Keratinocyte (primary cell): ENCODE measurements around the gene CNOT6. TPM values are rescaled to one million over a fixed set of nuclear protein-coding genes. Genes with fewer than 3 reads are reported as not detected.

Experiments used
- DNase-seq: peaks from one replicate; pipeline ENCODE4 v3.0.0-alpha.2; 2011; ENCODE audit warnings: low read depth, missing footprints, low spot score
- FAIRE-seq: peaks from 2 replicates; lab custom pipeline; 2011; peaks lifted over from hg19 to GRCh38; lab: Jason Lieb, UNC
- H2AFZ ChIP-seq: 2 replicates; pipeline ENCODE4 v1.6.0; 2012; ENCODE audit warnings: low read length, control low read depth, inconsistent platforms; ENCODE audit not compliant: control insufficient read depth
- H3K27ac ChIP-seq: 2 replicates; pipeline ENCODE4 v1.5.1; 2011; ENCODE audit warnings: low read length; ENCODE audit not compliant: control insufficient read depth, insufficient read depth
- H3K27me3 ChIP-seq: 3 replicates; pipeline ENCODE4 v1.6.0; 2011; ENCODE audit warnings: low read length; ENCODE audit not compliant: control insufficient read depth, insufficient read depth; ENCODE audit errors: extremely low read depth
- H3K36me3 ChIP-seq, 2 experiments: 2 replicates in 1 of 2; 3 replicates in 1 of 2; pipeline ENCODE4 v1.5.1; 2011; ENCODE audit warnings: low read length in 2 of 2, mild to moderate bottlenecking in 1 of 2; ENCODE audit not compliant: control insufficient read depth in 2 of 2, insufficient read depth in 2 of 2; ENCODE audit errors: extremely low read depth in 1 of 2
- H3K4me1 ChIP-seq: 3 replicates; pipeline ENCODE4 v1.5.1; 2011; ENCODE audit warnings: low read length; ENCODE audit not compliant: control insufficient read depth, insufficient read depth; ENCODE audit errors: extremely low read depth
- H3K4me2 ChIP-seq: 3 replicates; pipeline ENCODE4 v1.6.0; 2011; ENCODE audit warnings: low read depth, low read length; ENCODE audit not compliant: control insufficient read depth, insufficient read depth; ENCODE audit errors: extremely low read depth
- H3K4me3 ChIP-seq, 3 experiments: fragments of 200-600 bp in 1 of 3; sonication (generic) in 1 of 3; 2 replicates in 2 of 3; 3 replicates in 1 of 3; pipeline ENCODE4 v1.5.1; 2011 to 2016; ENCODE audit warnings: low read length in 3 of 3, mild to moderate bottlenecking in 3 of 3, control low read depth in 2 of 3, inconsistent platforms in 1 of 3, low read depth in 1 of 3, mixed read lengths in 1 of 3, mixed run types in 1 of 3, moderate library complexity in 1 of 3; ENCODE audit not compliant: control insufficient read depth in 2 of 3, insufficient read depth in 2 of 3; ENCODE audit errors: extremely low read depth in 1 of 3
- H3K79me2 ChIP-seq: 2 replicates; pipeline ENCODE4 v1.6.0; 2012; ENCODE audit warnings: low read length; ENCODE audit not compliant: control insufficient read depth, insufficient read depth
- H3K9ac ChIP-seq: 3 replicates; pipeline ENCODE4 v1.6.0; 2011; ENCODE audit warnings: low read length; ENCODE audit not compliant: control insufficient read depth, insufficient read depth; ENCODE audit errors: extremely low read depth
- H3K9me1 ChIP-seq: 3 replicates; pipeline ENCODE4 v1.6.0; 2011; ENCODE audit warnings: low read length; ENCODE audit not compliant: control insufficient read depth, insufficient read depth; ENCODE audit errors: extremely low read depth
- H3K9me3 ChIP-seq: 2 replicates; pipeline ENCODE4 v1.5.1; 2012; ENCODE audit warnings: low read depth, low read length; ENCODE audit not compliant: control insufficient read depth
- H4K20me1 ChIP-seq: 3 replicates; pipeline ENCODE4 v1.6.0; 2011; ENCODE audit warnings: low read length; ENCODE audit not compliant: control insufficient read depth, insufficient read depth; ENCODE audit errors: extremely low read depth
- CTCF ChIP-seq, 3 experiments: IDR thresholded peaks in 1 of 3; conservative IDR thresholded peaks in 1 of 3; optimal IDR thresholded peaks in 1 of 3; 2 replicates in 2 of 3; 3 replicates in 1 of 3; pipeline versions ENCODE3 to v1.5.1; 2011; ENCODE audit warnings: low read length in 3 of 3, mild to moderate bottlenecking in 3 of 3, moderate library complexity in 2 of 3, control low read depth in 1 of 3, inconsistent platforms in 1 of 3; ENCODE audit not compliant: insufficient read depth in 2 of 3; ENCODE audit errors: extremely low read depth in 1 of 3
- EZH2 ChIP-seq: IDR thresholded peaks from one replicate; pipeline ENCODE4 v1.6.1; 2012; ENCODE audit warnings: inconsistent platforms, mild to moderate bottlenecking, low read length, moderate library complexity
- dilution Hi-C: fragments of 300-500 bp; cut with MboI; formaldehyde crosslinking; loops from one replicate; pipeline ENCODE4 v1.7.0; 2020; ENCODE audit warnings: low sequenced_read_pairs; ENCODE audit not compliant: extremely low pct_ligation_motif_present
- polyA plus RNA-seq, 5 experiments: library from polyadenylated mRNA; depleted of rRNA in 3 of 5; stranded (reverse) in 3 of 5; stranded (forward) in 1 of 5; unstranded in 1 of 5; fragments of >200 nt; gene quantifications; 1 replicate in 1 of 5; 2 replicates in 3 of 5; 3 replicates in 1 of 5; pipeline versions ENCODE4 v1.2.1 to v1.2.3, GENCODE V29; 2011 to 2012; ENCODE audit warnings: missing spikeins in 2 of 5, low read depth in 1 of 5, low replicate concordance in 1 of 5

Gene CNOT6
- polyA plus RNA-seq, 1 donor (not counting 4 experiments of a cell fraction or from before 2014, with no cell fraction given): 29.7 TPM

GRCh38 chr5:180612683-180613082 is 118.5 kb downstream of the CNOT6 start:
- Histone ChIP-seq H3K4me2 (no peak overlapping the region), H3K79me2 (no peaks in the 10 kb centered on the region), H4K20me1 (peaks cover 2% of the 10 kb centered on the region), H3K27ac (no peak overlapping the region), H3K4me3 (no peak overlapping the region), H3K4me1 (no peaks in the 10 kb centered on the region), H3K9me3 (no peaks in the 10 kb centered on the region), H3K9ac (no peak overlapping the region), H3K9me1 (no peaks in the 10 kb centered on the region), H2AFZ (no peak overlapping the region), H3K36me3 (no peaks in the 10 kb centered on the region), H3K27me3 (peaks cover 6% of the 10 kb centered on the region)
- no peak for DNase-seq
- dilution Hi-C loops: no loop called here
- TF ChIP-seq CTCF (optimal IDR thresholded peaks at IDR 0.05 in 1 of 3, IDR thresholded peaks at IDR 0.05 in 1 of 3, conservative IDR thresholded peaks at IDR 0.05 in 1 of 3; ENCODE audit: extremely low read depth in 1 of 3, insufficient read depth in 2 of 3, low read length in 3 of 3): no peak
- no peak for TF ChIP-seq EZH2
- no peak for FAIRE-seq

- dilution Hi-C loops: no loop called here
- no peak for DNase-seq
- FAIRE-seq: no peak
These were observed 119.1 kb downstream of the CNOT6 start for GRCh38 chr5:180613188-180613813.

More at GRCh38 chr5:180613188-180613813, 119.1 kb downstream of the CNOT6 start:
- Histone ChIP-seq H3K79me2 (no peaks in the 10 kb centered on the region), H3K9me3 (no peaks in the 10 kb centered on the region), H2AFZ (no peak overlapping the region), H3K9ac (no peak overlapping the region), H3K36me3 (no peaks in the 10 kb centered on the region), H3K27me3 (peaks cover 7% of the 10 kb centered on the region), H3K9me1 (no peaks in the 10 kb centered on the region), H4K20me1 (peaks cover 2% of the 10 kb centered on the region), H3K4me2 (no peak overlapping the region), H3K4me1 (no peaks in the 10 kb centered on the region), H3K4me3 (no peak overlapping the region), H3K27ac (no peak overlapping the region)
- TF ChIP-seq EZH2: no peak
- no peak for TF ChIP-seq CTCF (optimal IDR thresholded peaks at IDR 0.05 in 1 of 3, IDR thresholded peaks at IDR 0.05 in 1 of 3, conservative IDR thresholded peaks at IDR 0.05 in 1 of 3; ENCODE audit: extremely low read depth in 1 of 3, insufficient read depth in 2 of 3, low read length in 3 of 3)
